Activated T-helper 1 cell treated with anti-CD3 and anti-CD28 coated beads, Interleukin-12 subunit alpha, Interleukin-12 subunit beta, Interleukin-2, Interleukin-4 antibody, amounts not matched to agents 30 ng/mL and 10 ng/mL and 1 ng/mL, durations not matched to agents 14 hours and 24 hours and 36 hours (primary cell): ENCODE measurements around the gene ENAH. TPM values are rescaled to one million over a fixed set of nuclear protein-coding genes. Genes with fewer than 3 reads are reported as not detected.

Experiments
- DNase-seq: peaks from one replicate; pipeline ENCODE4 v3.0.0; 2021; ENCODE audit warnings: low spot score
- H3K27ac Mint-ChIP-seq: one replicate; pipeline ENCODE4 v1.8.0; 2021; ENCODE audit warnings: mild to moderate bottlenecking, mixed read lengths
- H3K27me3 Mint-ChIP-seq: one replicate; pipeline ENCODE4 v1.8.0; 2022; ENCODE audit warnings: mild to moderate bottlenecking, moderate library complexity, mixed read lengths; ENCODE audit not compliant: insufficient read depth
- H3K36me3 Mint-ChIP-seq: one replicate; pipeline ENCODE4 v1.8.0; 2021; ENCODE audit warnings: low read depth, mixed read lengths
- H3K4me1 Mint-ChIP-seq: one replicate; pipeline ENCODE4 v1.8.0; 2021; ENCODE audit warnings: low read depth, mixed read lengths
- H3K4me3 Mint-ChIP-seq: one replicate; pipeline ENCODE4 v1.8.0; 2021; ENCODE audit warnings: mild to moderate bottlenecking, moderate library complexity, mixed read lengths
- H3K9me3 Mint-ChIP-seq: one replicate; pipeline ENCODE4 v1.8.0; 2021; ENCODE audit warnings: mixed read lengths
- intact Hi-C: fragments of 100-400 bp; cut with micrococcal nuclease; formaldehyde crosslinking; loops from one replicate; pipeline ENCODE4 v1.15.1; 2024
- total RNA-seq: library from RNA; stranded (reverse); gene quantifications from 2 replicates; pipeline ENCODE4 v1.2.3, GENCODE V29; 2022

Gene ENAH
- total RNA-seq, 1 donor from 2014 or later = 0.23 TPM

DNA sequence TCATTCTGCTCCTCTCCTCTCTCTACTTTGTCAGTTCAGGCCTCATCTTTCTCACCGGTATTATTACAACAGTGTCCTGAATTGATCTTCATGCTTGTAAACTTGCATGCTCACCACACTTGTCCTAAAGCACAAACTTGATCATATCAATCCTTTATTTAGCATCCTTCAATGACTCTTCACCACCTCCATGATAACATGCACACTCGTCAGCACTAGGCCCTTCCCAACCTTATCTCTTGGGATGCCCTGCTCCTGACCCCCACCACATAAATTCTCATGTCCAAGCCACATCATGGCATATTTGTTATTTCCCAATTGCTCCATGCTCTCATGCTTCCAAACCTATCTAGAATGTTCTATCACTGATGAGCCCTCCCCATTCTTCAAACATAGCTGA lies 103.1 kb downstream of the ENAH start:
- Mint-ChIP-seq H3K27ac (no peak overlapping the region), H3K4me3 (no peak overlapping the region)

DNA sequence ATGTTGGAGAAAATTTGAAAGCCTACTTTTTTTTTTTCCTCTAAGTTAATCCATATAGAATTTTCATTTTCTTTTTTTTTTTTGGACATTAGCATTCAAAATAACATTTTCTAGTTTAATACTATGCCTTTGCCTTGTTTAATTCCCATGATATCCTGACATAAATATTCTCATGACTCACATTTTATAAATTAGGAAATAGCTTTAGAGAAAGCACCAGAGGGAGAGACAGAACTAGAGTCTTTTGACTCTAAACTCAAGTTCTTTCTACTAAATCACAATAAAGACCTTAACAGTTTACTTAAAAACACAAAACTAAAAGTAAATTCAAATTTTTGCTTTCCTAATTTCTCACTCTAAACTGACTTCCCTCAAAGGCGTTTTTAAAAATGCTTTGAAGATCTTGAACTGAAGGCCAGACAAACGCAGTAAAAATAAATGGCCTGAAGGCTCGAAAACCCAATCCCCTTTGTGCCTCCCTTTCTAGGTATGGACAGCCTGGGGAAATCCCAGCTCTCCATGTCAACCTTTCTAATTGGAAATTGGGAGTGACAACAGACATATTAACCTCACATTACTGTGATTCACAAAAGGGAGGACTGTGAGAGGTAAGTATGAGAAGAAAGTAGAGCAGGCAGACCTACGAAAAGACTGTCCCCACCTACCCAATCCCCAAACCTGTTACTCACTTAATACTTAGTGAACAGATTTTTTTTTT lies 104.6 kb downstream of the ENAH start:
- Mint-ChIP-seq H3K9me3 (no peaks in the 10 kb centered on the region), H3K4me3 (no peak overlapping the region), H3K4me1 (no peaks in the 10 kb centered on the region), H3K27me3 (no peaks in the 10 kb centered on the region), H3K27ac (no peak overlapping the region), H3K36me3 (no peaks in the 10 kb centered on the region)
- DNase-seq = no peak
- intact Hi-C loops = no loop called here

More for the DNA sequence above, 103.1 kb downstream of the ENAH start:
- intact Hi-C loops = no loop called here
- no peaks in the 10 kb centered on the region for H3K4me1 Mint-ChIP-seq
- peaks cover 4% of the 10 kb centered on the region for H3K27me3 Mint-ChIP-seq
- H3K9me3 Mint-ChIP-seq = no peaks in the 10 kb centered on the region
- H3K36me3 Mint-ChIP-seq = no peaks in the 10 kb centered on the region
- no peak for DNase-seq

- H3K27me3 Mint-ChIP-seq = no peaks in the 10 kb centered on the region
- H3K36me3 Mint-ChIP-seq = no peaks in the 10 kb centered on the region
- no peak overlapping the region for H3K27ac Mint-ChIP-seq
- H3K4me1 Mint-ChIP-seq = no peaks in the 10 kb centered on the region
- intact Hi-C loops = no loop called here
- H3K4me3 Mint-ChIP-seq = no peak overlapping the region
- H3K9me3 Mint-ChIP-seq = no peaks in the 10 kb centered on the region
- no peak for DNase-seq
Observed at GRCh38 chr1:225545649-225546048, 107.3 kb downstream of the ENAH start.

DNA sequence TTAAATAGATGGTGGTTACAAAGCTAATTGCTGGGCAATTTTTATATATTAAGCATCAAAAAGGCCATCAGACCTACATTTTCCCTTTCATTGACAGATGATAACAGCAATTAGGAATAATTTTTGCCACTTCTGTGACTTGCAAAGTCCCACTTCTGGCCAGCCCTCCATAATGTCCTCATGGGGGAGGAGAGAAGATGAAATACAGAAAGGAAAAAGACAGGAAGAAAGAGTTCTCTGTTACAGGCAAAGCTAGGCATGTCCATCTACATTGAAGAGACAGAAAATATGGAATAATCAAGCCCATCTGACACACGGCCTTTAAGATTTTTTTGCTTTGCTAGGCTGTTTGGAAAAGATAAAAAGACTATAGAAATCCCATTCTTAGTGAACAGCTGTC lies 108.0 kb downstream of the ENAH start:
- intact Hi-C loops = no loop called here
- no peak for DNase-seq

GRCh38 chr1:225544263-225544662 lies 108.7 kb downstream of the ENAH start:
- no peak overlapping the region for H3K4me3 Mint-ChIP-seq
- no peak overlapping the region for H3K27ac Mint-ChIP-seq
- no peaks in the 10 kb centered on the region for H3K36me3 Mint-ChIP-seq

More for the DNA sequence above, 108.0 kb downstream of the ENAH start:
- no peaks in the 10 kb centered on the region for H3K9me3 Mint-ChIP-seq
- no peak overlapping the region for H3K27ac Mint-ChIP-seq
- no peaks in the 10 kb centered on the region for H3K36me3 Mint-ChIP-seq
- no peaks in the 10 kb centered on the region for H3K27me3 Mint-ChIP-seq
- no peak overlapping the region for H3K4me3 Mint-ChIP-seq
- no peaks in the 10 kb centered on the region for H3K4me1 Mint-ChIP-seq

GRCh38 chr1:225543350-225543749 lies 109.6 kb downstream of the ENAH start:
- Mint-ChIP-seq H3K4me3 (no peak overlapping the region), H3K9me3 (no peaks in the 10 kb centered on the region), H3K27ac (no peak overlapping the region), H3K27me3 (no peaks in the 10 kb centered on the region), H3K4me1 (no peaks in the 10 kb centered on the region), H3K36me3 (no peaks in the 10 kb centered on the region)
- DNase-seq = no peak
- intact Hi-C loops = no loop called here

More at GRCh38 chr1:225544263-225544662, 108.7 kb downstream of the ENAH start:
- no peak for DNase-seq
- intact Hi-C loops = no loop called here
- Mint-ChIP-seq H3K4me1 (no peaks in the 10 kb centered on the region), H3K27me3 (no peaks in the 10 kb centered on the region), H3K9me3 (no peaks in the 10 kb centered on the region)

DNA sequence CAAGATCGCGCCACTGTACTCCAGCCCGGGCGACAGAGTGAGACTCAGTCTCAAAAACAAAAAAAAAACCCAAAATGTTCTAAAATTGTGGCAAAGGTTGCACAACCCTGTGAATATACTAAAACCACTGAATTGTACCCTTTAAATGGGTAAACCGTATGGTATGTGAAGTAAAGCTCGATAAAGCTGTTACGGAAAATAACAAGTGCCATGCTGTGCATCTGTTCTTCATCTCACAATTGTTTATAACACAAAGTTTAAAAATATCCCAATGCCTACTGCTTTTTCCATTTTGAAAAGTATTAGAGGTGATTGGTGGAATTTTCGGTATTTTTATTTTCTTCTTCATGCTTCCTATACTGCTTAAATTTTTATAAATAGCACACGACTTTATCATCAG lies 111.5 kb downstream of the ENAH start:
- Mint-ChIP-seq H3K9me3 (no peaks in the 10 kb centered on the region), H3K4me3 (no peak overlapping the region), H3K27ac (no peak overlapping the region), H3K4me1 (no peaks in the 10 kb centered on the region), H3K27me3 (no peaks in the 10 kb centered on the region), H3K36me3 (no peaks in the 10 kb centered on the region)
- intact Hi-C loops = no loop called here
- DNase-seq = no peak

DNA sequence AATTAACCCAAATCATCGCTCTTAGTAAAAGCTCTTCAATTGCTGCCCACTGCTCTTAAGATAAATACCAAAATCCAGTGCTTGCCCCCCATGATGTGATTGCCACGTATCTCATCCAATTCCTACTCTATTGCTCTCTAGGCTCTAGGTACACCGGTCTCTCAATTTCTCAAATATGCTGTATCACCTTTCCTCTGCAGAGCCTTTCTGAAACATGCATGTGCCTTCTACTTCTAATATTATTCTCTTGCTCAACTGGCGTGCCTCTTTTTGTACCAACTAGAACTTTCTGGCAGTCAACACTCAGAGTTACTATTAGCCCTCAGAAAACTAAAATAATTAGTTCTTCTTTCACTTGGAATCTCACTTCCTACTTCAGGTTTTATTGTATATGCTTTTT lies 113.3 kb downstream of the ENAH start:
- no peak for DNase-seq
- no peaks in the 10 kb centered on the region for H3K36me3 Mint-ChIP-seq
- H3K4me1 Mint-ChIP-seq = no peaks in the 10 kb centered on the region
- no peaks in the 10 kb centered on the region for H3K9me3 Mint-ChIP-seq
- no peak overlapping the region for H3K4me3 Mint-ChIP-seq
- intact Hi-C loops = no loop called here
- H3K27me3 Mint-ChIP-seq = peaks cover 11% of the 10 kb centered on the region
- no peak overlapping the region for H3K27ac Mint-ChIP-seq

- Mint-ChIP-seq H3K27ac (no peak overlapping the region), H3K4me1 (no peaks in the 10 kb centered on the region), H3K9me3 (no peaks in the 10 kb centered on the region), H3K4me3 (no peak overlapping the region), H3K36me3 (no peaks in the 10 kb centered on the region), H3K27me3 (peaks cover 13% of the 10 kb centered on the region)
- intact Hi-C loops = no loop called here
- DNase-seq = no peak
Observed at GRCh38 chr1:225539069-225539468, 113.9 kb downstream of the ENAH start.

GRCh38 chr1:225537554-225538251 lies 115.2 kb downstream of the ENAH start:
- DNase-seq = no peak
- no peak overlapping the region for H3K4me3 Mint-ChIP-seq
- peaks cover 25% of the 10 kb centered on the region for H3K27me3 Mint-ChIP-seq
- no peaks in the 10 kb centered on the region for H3K9me3 Mint-ChIP-seq
- H3K36me3 Mint-ChIP-seq = no peaks in the 10 kb centered on the region
- no peak overlapping the region for H3K27ac Mint-ChIP-seq
- H3K4me1 Mint-ChIP-seq = no peaks in the 10 kb centered on the region
- intact Hi-C loops = no loop called here

DNA sequence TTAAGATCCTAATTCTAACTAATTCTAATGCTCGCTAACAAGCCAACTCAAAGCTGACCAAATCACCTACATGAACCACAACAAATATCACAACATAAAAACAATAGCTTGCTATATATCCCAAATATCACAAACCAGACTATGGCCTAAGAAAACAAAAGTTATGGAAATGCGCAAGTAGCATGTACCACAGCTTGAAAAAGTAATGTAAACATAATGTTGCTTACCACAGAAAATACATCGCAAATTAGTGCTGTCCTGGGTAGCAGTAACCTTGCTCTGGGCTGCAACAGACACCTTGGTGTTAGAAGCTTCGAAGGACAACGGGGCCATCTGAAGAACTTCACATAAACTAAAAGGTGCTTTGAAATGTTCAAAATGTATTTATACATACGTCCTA lies 117.6 kb downstream of the ENAH start:
- H3K27me3 Mint-ChIP-seq = peaks cover 31% of the 10 kb centered on the region
- no peaks in the 10 kb centered on the region for H3K4me1 Mint-ChIP-seq
- intact Hi-C loops = no loop called here
- DNase-seq = no peak
- no peaks in the 10 kb centered on the region for H3K9me3 Mint-ChIP-seq
- H3K27ac Mint-ChIP-seq = no peak overlapping the region
- no peak overlapping the region for H3K4me3 Mint-ChIP-seq
- no peaks in the 10 kb centered on the region for H3K36me3 Mint-ChIP-seq

DNA sequence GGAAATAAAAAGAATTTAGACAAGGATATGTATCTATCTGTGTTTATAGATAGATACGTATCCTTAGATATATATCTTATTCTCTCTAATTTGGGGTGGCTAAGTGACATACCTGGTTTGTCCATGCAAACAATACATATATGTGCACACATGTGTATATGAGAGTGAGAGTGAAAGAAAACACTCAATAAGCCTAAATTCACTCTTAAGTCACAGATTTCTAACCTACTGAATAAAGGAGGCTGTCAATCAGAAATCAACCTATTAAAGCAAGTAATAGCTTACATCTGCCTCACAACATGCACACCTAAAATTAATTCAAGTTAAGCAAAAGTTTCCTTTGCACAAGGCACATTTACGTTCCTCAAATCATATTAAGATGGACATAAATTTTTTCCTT lies 118.2 kb downstream of the ENAH start:
- Mint-ChIP-seq H3K4me1 (no peaks in the 10 kb centered on the region), H3K27ac (no peak overlapping the region), H3K9me3 (no peaks in the 10 kb centered on the region), H3K4me3 (no peak overlapping the region), H3K36me3 (no peaks in the 10 kb centered on the region), H3K27me3 (peaks cover 31% of the 10 kb centered on the region)
- intact Hi-C loops = no loop called here
- DNase-seq = no peak

DNA sequence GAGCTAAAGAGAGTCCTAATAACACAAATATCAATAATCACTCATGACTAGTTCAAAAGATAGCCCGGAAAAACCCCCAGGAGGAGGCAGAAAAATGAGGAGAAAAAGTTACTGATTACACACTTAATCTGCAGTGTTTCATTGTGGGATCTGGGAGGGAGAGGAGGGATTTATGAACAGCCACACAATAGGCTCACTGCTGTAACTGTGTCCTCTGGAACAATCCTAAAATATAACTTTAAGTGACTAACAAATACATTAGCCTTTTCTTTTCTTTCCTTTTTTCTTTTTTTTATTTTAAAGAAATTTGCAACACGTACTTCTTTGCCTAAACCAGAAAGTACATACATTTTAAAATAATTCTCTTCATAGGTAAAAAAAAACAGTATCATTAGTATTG lies 118.8 kb downstream of the ENAH start:
- H3K27me3 Mint-ChIP-seq = peaks cover 31% of the 10 kb centered on the region
- intact Hi-C loops = no loop called here
- H3K4me1 Mint-ChIP-seq = no peaks in the 10 kb centered on the region
- no peaks in the 10 kb centered on the region for H3K36me3 Mint-ChIP-seq
- no peak overlapping the region for H3K4me3 Mint-ChIP-seq
- H3K27ac Mint-ChIP-seq = no peak overlapping the region
- no peaks in the 10 kb centered on the region for H3K9me3 Mint-ChIP-seq
- DNase-seq = no peak
